HG03558 (cell line): ENCODE data around the gene C2orf76.

Experiments
- ATAC-seq: cut with Tn5 transposase; IDR thresholded peaks from one replicate; pipeline ENCODE4 v1.9.1; 2021; ENCODE audit warnings: moderate number of reproducible peaks; ENCODE audit not compliant: unreplicated experiment; ENCODE audit errors: extremely low read depth

Gene C2orf76

GRCh38 chr2:119339562-119339923 lies 27.1 kb downstream of the C2orf76 start:
- ATAC-seq: peak; percentile 14

DNA sequence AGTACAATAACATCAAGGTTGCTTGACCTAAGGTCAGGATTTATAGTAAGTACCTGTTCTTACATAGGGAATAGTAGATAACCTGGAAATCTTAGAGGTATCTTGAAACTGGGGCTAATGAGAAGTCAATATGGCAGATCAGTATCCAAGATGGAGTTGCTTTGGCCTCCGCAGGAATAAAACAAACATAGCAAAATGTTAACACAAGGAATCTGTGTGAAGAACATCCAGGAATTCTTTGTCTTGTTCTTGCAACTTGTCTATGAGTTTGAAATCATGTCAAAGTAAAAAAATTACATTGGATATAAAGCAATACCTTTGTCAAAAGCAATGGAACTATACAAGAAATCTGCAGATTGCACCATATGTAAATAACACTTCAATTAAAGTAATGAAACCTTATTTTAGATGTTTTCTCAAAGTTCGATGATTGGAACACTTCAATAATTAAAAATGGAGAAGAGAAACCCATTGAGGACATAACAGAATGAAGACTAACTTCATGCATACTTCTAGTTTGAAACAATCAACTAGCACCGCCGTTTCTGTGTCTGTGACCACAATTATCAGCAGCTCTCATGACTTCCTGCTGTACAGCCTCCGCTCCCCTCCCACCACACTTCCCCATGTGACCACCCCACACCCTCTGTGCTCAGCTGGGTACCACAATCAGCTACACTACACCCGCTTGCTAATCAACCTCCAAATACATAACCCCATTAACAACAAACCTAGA lies 27.6 kb downstream of the C2orf76 start:
- peak; percentile 88 for ATAC-seq

GRCh38 chr2:119338272-119338671 lies 28.4 kb downstream of the C2orf76 start:
- ATAC-seq: no peak

GRCh38 chr2:119337749-119338148 lies 28.9 kb downstream of the C2orf76 start:
- no peak for ATAC-seq

GRCh38 chr2:119333833-119334232 lies 32.8 kb downstream of the C2orf76 start:
- no peak for ATAC-seq

GRCh38 chr2:119333360-119333759 lies 33.3 kb downstream of the C2orf76 start:
- ATAC-seq: no peak

DNA sequence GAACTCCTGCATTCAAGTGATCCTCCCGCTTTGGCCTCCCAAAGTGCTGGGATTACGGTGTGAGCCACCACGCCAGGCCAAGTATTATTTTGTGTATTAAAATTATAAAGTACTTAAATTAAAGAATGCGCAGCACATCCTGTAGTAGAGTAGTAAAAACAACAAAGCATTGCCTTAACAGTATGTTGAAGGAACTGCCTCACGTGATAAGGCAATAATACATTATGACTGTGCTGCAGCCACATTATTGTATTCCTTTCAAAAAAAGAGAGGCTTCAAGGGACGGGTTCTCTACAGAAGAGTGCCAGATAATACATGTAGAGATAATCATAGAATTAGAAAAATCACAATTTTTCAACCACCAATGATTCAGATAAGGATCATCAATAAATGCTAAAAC lies 33.7 kb downstream of the C2orf76 start:
- no peak for ATAC-seq

- ATAC-seq: no peak
Measured at GRCh38 chr2:119327431-119327830, 39.2 kb downstream of the C2orf76 start.

GRCh38 chr2:119326938-119327337 lies 39.7 kb downstream of the C2orf76 start:
- no peak for ATAC-seq

DNA sequence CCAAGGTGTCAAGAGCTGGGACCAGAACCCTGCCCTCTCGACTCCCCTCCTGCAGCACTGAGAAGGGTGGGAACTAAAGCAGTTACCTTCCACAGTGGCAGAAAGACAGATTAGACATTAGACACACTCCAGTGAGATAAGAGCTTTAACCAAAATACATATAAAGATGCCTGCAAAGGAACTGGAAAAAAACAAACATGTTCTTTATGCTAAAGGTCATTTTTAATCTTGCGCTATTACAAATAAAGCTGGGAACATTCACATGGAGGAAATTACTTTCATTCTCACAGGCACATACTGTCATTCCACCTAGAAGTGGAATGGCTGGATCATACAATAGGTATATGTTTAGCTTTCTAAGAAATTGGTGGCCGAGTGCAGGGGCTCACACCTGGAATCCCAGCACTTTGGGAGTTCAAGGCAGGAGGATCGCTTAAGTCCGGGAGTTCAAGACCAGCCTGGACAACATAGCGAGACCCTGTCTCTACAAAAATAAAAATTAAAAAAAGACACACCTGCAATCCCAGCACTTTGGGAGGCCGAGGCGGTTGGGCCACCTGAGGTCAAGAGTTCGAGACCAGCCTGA lies 41.9 kb downstream of the C2orf76 start:
- ATAC-seq: no peak

DNA sequence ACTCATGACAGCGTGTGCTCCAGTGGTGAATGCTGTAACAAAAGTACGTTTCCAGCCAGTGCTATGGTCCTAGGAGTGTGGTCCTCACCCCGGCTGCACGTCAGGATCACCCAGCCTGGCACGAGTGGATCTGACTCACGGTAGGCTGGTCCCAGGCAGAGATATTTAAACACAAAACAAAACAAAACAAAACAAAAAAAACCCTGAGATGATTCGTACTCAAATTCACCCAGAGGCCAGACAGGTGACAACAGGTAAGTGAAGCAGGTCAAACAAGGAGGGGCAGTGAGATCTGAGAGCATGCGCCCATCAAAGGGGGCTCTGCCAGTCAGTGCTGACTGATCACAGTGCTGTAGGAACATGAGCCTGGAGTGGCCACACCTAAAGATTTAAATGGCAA lies 43.2 kb downstream of the C2orf76 start:
- no peak for ATAC-seq

DNA sequence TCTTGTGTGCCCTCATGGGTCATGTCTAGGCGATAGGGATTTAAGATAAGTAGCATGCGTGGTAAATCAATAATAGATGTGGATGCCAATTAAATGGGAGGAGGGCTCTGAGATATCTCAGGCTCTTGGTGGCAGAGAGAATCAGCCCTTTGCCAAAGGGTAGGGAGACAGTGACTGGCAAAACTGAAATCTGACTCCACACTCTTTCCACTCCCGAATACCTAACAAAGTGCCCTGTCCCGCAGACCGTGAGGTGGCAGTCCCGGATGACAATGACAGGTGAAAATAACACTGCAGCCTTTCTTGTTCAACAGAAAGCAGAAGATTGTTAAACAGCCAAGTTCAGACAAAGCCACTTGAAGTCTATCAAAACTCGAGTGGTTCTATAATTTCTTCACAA lies 47.0 kb downstream of the C2orf76 start:
- no peak for ATAC-seq

DNA sequence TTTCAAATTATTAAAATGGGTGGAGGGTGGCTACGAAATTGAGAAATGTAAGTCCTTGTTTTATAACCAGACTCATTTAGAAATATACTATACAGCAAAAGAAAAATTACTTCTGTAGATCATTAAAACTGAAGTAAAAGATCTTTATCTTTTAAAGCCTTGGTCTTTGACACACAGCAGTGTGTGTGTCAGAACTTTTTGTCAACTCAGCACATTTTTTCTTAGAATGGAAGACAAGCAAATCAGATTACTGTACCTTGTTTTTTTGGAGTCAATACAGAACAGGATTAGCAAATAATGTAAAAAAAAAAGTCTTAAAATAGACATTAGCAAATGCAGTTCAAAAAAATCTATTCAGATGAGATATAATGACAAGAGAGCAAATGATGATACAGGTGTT lies 49.1 kb downstream of the C2orf76 start:
- ATAC-seq: no peak

DNA sequence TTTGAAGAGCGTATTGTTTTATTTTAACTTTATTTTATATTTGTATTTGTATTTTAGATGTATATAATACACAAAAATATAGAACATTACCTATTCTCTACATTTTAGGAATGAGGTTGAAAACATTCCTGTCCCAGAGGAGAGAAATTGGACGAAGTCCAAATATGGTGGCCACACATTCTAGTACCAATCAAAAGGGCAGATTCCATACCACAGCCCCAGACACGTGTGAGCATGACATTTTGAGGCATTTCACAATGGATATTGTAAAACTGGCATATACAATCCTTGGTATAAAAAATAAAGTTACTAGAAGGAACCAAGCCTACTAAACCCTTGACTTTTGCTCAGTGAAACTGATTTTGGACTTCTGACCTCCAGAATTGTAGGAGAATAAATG lies 50.6 kb downstream of the C2orf76 start:
- ATAC-seq: no peak

GRCh38 chr2:119315241-119315925 lies 51.3 kb downstream of the C2orf76 start:
- ATAC-seq: no peak

DNA sequence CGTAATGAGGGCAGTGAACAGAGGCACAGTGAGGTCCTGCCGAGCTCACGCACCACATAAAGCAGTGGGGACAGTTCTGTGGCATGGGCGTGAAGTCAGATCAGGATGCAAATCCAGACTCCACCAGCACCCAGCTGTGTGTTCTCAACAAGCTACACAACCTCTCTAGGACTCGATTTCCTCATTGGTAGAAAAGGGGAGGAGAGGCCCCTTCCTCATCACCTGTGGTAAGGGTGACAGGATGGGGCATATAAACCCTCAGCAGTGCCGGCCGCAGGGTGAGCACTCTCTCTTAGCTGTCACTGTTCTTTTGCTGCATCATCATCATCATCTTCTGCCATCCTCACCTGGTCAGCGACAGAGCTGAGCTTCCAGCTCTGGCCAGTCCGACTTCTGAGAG lies 54.8 kb downstream of the C2orf76 start:
- no peak for ATAC-seq

GRCh38 chr2:119311371-119311770 lies 55.3 kb downstream of the C2orf76 start:
- no peak for ATAC-seq

GRCh38 chr2:119308793-119309330 lies 57.8 kb downstream of the C2orf76 start:
- ATAC-seq: no peak

DNA sequence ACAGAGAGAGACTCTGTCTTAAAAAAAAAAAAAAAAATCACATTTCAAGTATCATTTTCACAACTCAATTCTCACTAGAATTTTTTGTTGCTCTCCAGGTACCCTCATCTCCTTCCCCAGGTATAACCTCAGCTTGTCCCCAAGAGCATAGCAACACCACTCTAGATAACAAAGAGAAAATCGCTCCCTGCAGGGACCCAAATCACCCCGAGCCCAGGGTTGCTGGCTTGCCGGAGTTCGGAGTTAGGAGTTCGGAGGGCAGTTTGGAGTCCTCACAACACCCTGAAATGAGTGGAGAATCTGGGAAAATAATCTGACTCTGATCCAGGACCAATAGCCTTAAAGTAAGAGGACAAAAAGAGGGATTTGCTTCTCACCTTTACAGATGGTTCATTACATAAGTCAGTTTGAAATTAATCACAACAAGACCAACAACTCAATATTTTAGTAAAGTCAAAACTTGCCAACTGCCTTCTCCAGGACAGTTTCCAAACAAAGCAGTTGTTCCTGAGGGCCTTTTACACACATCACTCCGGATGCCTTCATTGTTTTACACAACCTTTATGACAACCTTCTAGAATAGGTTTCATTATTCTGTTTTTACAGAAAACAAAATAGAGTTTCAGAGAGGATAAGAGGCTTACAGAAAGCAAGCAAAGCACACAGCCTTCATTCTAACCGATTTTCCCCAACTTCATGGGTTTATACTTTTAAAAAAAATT lies 59.1 kb downstream of the C2orf76 start:
- ATAC-seq: no peak

GRCh38 chr2:119306196-119306590 lies 60.4 kb downstream of the C2orf76 start:
- no peak for ATAC-seq
